GM21515 (cell line): ENCODE results near the gene TUG1.

Experiments used
- ATAC-seq: cut with Tn5 transposase; IDR thresholded peaks from one replicate; pipeline ENCODE4 v1.9.1; 2021; ENCODE audit not compliant: unreplicated experiment

The TUG1 gene

GRCh38 chr22:30947173-30947815, 21.8 kb upstream of the TUG1 start:
- ATAC-seq = no peak

DNA sequence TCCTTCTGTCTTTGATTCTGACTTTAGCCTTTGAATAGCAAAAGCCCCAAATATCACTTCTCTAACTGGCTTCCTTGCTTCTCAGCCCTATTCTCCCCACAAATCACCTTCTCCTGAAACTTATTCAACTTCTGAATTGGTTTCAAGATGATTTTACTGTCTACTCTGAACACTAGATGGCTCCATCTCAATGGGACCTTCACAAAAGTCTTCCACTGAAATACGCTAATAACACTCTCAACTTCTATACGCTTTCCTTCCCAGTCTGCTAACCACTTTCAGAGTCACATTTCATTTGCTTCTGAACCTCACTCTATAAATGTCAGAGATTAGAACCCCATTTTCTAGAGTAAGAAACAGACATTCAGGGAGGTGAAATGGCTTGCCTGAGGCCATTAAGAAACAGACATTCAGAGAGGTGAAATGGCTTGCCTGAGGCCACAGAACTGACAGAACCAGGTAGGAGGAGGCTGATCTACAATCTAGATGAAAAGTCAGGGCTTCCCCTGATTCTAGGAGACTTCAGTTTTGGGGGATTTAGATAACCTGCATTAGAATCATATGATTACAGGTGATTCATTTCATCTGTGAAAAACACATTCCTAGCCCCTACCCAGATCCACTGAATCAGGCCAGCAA, 21.1 kb upstream of the TUG1 start:
- ATAC-seq = no peak

GRCh38 chr22:30948930-30949342, 20.1 kb upstream of the TUG1 start:
- no peak for ATAC-seq

- ATAC-seq = no peak
These were observed 19.0 kb upstream of the TUG1 start for GRCh38 chr22:30949934-30950660.

DNA sequence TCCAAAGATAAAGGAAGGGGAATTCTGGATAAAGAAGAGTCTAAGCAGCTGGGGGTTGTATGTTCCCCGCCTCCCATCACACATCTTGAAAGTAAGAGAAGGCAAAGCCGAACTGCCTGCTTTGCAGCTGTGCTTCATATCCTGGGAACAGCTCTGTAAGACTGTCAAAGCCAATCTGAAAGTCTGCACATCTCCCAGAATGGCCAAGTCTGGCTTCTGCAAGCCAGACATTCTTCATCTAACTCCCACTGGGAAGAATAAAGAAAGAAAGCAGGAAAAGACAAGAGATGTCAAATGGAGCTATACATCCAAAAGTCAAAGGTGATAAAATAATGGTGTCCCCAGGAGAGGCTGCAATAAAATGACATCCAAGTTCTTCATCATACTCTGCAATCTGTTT, 15.9 kb upstream of the TUG1 start:
- no peak for ATAC-seq

DNA sequence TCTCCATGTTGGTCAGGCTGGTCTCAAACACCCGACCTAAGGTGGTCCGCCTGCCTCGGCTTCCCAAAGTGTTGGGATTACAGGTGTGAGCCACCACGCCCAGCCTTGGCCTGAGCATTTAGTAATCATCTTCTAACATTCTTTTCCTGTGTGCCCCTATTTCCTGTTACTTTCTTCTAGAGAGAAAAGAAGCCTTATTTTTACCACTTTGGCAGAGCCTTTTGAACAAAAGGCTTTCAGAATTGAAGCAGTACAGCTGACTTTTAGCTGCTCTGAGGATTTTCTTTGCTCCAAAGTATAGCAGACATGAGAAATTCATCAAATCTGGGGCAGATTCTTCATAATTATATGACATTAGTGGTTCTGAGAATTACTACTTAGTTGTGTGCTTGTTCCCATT, 13.9 kb upstream of the TUG1 start:
- ATAC-seq = no peak

DNA sequence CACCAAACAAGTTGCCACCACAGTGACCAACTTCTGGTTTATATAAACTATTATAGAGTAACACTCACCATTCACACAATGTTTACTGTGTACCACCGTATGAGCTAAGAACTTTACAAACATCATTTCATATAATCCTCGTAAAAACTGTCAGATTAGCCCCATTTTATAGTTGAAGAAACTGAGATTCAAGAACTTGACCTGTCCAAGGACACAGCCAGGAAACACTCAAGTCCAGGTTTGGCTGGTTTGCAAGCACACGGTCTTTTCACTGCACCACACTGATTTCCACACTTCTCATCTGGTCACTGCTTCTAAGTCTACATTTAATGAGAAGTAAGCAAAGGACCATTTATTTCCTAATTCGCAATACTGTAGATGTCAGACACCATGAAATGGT, 4.2 kb upstream of the TUG1 start:
- ATAC-seq = no peak

- ATAC-seq = peak; percentile 20
These were observed 796 bp upstream of the TUG1 start, which contains the start of gene MORC2 for GRCh38 chr22:30968015-30968923. Gene MORC2, minus strand, starts transcription at chr22:30968774. Its CDS starts 885 bp downstream, at chr22:30967889.

DNA sequence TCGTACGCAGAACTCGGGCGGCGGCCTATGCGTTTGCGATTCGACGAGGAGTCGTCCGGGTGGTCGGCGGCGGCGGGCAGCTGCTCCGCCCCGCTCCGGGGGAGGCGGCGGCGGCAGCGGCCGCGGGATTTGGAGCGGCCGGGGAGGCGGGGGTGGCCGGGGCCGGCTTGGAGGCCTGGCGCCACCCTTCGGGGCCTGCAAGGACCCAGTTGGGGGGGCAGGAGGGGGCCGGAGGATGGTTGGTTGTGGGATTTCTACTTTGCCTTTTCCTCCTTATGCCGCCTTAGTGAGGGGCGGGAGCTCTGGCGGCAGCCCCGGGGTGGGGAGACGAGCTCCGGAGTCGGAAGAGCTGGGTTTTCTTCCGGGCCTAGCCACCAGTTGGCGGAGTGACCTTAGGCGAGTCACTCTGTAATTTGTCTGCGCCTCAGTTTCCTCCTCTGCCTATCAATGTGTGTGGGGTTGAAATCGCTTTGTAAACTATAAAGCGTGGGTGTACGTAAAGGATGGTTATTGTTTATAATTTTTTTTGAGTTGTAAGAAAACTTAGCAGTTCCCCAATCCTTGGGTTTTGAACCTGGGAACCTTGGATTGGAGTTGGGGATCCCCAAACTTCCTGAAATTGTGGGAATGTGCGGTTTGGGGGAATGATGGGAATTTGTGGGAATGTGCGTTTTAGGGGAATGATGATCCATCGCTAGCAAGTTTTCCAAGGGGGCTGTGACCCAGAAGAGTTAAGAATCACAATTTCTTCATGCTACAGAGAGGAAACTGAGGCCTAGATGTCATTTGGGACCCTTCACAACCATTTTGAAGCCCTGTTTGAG, 679 bp downstream of the TUG1 start:
- peak; percentile 39 for ATAC-seq

GRCh38 chr22:30970356-30970746, 1.3 kb downstream of the TUG1 start:
- ATAC-seq = no peak

DNA sequence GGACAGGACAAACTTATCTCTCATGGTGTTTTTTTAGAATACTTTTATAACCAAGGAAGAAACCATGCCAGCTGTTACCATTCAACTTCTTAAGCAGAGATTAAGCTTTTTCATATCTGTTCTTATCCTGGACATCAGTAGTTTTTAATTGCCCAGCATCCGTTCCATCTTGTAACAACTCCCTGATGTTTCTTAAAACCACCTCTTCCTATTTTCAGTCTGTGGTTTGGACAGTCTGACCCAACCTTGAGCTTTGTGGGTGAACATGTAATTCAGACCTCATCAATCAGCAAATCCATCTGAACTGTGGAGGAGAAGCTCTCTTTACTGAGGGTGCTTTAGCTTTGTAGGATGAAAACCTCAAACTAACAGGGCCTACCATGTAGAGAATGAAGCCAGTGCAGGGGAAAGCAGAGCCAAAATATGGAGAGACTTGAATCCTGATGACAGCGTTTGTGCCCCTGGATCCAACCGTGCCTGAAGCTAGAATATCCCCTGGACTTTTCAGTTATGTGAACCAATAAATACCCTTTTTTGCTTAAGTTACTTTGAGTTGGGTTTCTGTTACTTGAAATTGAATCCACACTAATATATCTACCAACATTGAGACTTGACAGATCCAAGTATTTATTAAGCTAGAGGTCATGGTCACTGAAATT, 9.4 kb downstream of the TUG1 start:
- ATAC-seq = no peak

DNA sequence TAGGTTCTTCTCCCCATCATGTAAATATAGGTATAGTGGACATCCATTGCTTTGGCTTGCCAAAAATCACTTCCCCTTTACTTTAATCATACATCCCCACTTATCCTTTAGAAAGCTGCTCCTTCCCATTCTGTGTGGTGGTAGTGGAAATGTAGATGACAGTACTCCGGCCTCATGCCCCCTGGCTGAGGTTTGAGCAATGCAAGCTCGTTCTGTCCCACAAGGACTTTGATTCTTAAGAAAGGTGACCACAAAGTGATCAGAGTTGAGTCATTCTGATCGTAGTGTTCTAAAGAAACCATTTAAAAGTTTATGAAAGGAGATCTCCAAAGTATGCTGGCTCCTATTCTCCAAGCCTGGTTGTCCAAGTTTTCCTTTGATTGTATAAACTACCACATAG, 10.9 kb downstream of the TUG1 start:
- no peak for ATAC-seq

DNA sequence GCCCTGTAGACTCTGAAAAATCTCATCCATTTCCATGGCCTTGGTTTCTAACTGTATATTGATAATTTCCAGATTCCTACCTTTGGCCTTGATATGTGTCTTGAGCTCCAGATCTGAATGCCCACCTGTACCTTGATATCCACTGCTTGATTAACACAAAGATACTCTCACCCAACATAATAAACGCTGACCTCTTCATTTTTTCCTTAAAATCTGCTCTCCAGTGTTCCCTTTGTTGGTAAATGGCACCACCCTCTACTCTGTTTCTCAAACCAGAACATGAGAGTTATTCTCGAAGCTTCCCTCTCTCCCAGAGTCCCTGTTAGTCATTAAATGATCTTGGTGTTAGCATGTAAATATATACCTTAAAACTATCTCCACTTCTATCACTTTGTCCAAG, 13.4 kb downstream of the TUG1 start:
- no peak for ATAC-seq

- ATAC-seq = no peak
These were observed 15.3 kb downstream of the TUG1 start for GRCh38 chr22:30984317-30984716.

DNA sequence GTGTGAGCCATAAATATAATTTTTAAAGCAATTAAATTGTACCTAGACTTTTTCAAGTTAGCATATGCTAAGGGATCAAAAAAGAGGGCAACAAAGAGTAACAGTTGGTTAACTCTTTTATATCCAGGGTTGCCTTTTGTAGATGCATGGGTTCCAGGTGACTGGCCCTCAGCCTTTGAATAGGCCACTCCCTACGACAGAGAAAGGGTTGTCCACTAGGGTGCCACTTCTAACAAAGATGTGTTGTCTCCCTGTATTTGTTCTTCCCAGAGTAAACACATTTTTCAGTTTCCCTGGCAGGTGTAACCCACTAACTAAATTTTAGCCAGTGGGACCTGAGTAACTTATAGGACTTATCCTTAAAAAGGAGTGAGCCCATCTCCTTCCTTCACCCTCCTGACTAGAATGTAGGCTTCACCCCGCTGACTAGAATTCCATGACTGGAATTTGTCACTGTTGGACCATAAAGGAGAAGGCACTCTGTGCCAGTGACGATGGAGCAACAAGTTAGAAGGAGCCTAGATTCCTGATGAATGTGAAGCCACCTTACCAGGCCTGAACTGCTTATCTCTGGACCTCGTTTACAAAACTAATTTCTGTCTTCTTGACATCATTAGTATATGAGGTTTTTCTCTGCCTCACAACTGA, 16.6 kb downstream of the TUG1 start:
- no peak for ATAC-seq

DNA sequence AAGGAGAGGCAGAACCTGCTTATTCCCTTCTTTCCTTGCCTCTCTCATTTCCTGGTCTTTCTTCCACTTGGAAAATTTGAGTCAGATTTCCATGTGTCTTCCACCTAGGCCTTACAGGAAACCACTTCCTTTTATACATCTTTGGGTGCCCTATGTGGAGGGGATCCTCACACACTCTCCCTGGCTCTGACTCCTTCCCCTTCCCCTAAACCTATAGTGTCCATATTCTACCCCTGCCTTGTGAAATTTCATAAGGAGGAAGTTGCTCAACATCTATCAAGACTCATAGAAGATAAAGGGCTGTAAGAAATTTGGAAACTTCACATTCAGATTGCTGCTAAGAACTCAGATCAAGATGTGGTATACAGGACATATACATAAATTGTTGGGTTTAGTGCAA, 20.4 kb downstream of the TUG1 start:
- ATAC-seq = no peak

DNA sequence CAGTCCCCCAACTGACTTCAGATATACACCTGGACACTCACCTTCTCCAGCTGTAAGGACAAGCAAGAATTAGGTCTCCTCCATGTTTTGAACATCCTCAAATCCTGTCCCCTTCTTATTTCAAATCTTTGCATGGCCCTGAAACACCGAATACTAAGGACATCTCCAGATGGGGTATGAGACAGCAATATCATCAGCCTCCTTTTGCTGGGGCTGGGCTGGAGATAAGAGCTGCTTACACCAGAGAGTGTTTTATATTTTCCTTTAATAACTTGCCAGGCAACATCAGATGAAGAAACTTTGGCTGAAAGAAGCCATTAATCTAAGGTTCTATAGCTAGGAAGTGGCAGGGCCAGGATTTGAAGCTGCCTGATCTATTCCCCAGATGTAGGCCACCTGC, 21.6 kb downstream of the TUG1 start:
- no peak for ATAC-seq

- ATAC-seq = no peak
These were observed 23.5 kb downstream of the TUG1 start for GRCh38 chr22:30992565-30992964.

- no peak for ATAC-seq
These were observed 25.9 kb downstream of the TUG1 start for GRCh38 chr22:30994960-30995359.
